GM19193 (cell line): ENCODE measurements around the gene MGAT4A.

Source experiments
- POLR2A ChIP-seq: IDR thresholded peaks from 4 replicates; pipeline ENCODE4 v1.6.1; 2011; ENCODE audit not compliant: insufficient read depth, insufficient read length; ENCODE audit errors: extremely low read depth

MGAT4A gene

DNA sequence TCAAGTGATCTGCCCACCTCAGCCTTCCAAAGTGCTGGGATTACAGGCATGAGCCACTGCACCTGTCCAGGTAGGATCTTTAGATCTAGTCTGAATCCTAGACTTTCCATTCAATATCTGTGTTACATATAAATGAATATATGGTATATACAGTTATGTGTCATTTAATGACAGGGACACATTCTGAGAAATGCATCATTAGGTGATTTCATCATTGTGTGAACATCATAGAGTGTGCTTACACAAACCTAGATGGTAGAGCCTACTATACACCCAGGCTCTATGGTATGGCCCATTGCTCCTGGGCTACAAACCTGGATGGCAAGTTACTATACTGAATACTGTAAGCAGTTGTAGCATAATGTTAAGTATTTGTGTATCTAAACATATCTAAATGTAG is 15.5 kb upstream of the MGAT4A start:
- TF ChIP-seq POLR2A = no peak

DNA sequence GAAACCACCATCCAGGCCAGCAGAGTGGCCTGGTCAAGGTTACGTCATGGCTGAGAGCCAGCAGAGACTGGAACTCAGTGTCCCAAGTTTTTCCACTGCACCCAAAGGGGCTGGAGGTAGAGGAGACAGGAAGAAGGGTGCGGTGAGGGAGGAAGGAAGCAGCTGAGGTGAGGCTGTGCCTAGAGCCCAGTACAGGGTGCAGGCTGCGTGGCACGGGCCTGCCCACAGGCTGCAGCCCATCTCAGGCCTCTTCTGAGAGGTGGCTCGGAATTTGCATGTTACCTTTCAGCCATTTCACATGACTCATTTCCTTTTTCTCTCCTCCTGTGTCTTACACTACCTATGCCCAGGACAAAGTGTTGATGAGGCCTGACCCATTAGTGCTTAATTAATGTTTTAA is 13.7 kb upstream of the MGAT4A start:
- TF ChIP-seq POLR2A = no peak

DNA sequence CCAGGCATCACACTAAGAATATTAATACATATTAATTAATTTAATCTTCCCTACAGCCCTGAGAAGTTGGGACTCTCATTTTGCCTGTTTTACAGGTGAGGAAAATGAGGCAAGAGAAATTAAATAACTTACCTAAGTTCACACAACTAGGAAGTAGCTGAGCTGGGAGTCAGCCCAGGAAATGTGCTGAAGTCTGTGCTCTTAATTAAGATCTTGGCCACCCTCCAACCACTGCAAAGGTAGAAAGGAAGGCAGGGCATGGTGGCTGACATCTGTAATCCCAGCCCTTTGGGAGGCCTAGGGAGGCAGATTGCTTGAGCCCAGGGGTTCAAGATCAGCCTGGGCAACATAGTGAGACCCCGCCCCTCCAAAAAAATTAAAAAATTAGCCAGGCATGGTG is 12.9 kb upstream of the MGAT4A start:
- TF ChIP-seq POLR2A = no peak

DNA sequence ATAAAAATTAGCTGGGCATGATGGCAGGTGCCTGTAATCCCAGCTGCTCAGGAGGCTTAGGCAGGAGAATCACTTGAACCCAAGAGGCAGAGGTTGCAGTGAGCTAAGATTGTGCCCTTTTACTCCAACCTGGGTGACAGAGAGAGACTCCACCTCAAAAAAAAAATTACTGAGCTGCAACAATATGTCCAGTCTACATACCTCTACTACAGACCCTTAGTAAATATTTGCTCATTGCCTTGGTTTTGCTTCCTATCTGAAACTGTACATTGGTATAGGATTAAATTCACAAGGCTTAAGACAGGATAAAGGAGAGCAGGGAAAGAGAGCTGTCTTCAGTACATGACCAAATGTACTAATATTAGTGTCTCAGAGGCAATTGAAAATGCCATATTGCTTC is 8.1 kb upstream of the MGAT4A start:
- TF ChIP-seq POLR2A = no peak

DNA sequence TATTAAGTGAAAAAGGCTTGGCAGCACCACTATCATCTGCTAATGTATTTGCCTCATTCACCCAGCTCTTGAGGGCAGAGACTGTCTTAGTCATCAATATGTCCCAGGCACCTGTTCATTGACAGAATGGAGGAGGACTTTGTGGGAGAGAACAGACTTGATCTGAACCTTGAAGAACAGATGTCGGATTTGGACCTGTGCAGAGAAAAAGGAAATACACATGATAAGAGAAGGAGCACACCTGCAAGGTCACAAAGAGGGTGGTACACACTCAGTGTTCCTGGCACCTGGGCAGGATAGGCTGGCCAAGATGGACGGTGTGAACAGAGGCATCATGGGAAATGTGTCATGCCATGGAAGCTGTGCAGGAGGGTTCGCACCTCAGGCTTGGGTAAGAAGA is 7.4 kb upstream of the MGAT4A start:
- no peak for TF ChIP-seq POLR2A

DNA sequence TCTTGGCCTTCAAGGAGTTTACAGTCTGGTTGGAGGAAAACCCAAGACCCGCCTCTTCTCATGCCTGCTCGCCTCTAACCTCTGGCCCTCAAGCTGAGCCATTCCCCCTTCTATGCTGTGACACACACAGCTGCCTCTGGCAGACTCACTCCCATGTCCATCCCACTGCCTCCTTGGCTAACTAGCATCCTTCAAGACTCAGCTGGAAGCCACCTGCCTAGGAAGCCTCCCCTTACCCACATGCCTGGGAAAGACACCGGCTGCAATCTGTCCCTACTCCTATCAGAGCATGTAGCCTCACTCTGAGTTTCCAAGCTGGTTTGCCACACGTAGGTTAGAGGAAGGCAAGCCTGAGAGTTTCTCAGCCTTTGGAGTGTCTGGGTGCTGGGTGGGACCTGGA is 6.9 kb upstream of the MGAT4A start:
- no peak for TF ChIP-seq POLR2A

DNA sequence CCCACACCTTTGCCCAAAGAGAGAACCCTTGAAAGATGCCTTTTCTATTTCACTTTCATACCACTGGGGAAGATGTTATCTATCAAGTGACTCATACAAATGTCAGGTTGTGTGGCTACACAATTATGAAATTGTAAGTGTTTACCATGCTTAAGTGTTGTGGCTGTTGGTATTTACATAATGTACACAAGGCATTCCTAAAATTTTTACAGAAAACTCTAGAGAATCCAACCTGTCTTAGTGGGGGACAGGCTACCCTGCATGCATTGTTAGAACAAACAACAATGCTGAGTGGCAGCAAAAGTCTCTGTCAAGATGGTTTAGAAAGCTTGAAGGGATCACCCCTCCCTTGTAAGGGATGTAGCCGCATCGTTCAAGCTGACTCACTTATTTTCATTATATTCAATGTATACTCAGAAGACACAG is 5.5 kb upstream of the MGAT4A start:
- TF ChIP-seq POLR2A = no peak

DNA sequence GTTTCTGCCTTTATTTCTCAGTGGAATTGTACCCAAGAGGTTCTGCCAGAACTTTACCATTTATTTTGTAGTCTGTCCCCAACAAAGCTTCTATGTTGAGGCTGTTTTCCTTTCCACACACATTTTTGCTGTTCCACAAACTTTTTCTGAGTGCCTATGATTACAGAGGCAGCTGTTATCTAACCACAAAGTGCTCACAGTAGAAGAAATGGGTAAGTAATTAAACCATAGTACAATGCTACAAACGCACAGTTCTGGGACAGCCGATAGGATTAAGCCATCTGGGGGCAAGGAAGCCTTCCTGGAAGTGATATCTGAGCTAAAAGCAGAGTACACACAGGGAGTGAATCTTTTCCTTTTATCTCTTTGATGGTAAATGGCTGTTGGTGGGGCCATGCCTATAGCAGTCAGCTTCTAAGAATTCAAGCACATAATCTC is 3.9 kb upstream of the MGAT4A start:
- TF ChIP-seq POLR2A = no peak

DNA sequence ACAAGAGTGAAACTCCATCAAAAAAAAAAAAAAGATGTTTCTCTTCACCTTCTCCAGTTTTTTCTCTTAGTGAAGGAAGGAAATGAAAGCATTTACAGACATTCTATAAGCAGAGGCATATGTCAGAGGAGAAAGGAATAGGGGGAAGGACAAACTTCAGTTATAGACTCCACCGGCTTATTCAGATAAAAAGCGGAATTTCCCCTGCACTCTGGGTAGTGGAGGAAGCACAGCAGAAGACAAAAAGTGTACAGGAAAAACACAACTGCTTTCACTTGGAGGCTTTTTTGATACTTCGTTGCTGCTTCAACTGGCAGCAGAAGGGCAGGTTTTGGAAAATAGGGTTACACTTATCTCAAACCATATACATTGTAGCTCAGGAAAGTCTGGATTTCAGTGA is 3.2 kb upstream of the MGAT4A start:
- TF ChIP-seq POLR2A = no peak

DNA sequence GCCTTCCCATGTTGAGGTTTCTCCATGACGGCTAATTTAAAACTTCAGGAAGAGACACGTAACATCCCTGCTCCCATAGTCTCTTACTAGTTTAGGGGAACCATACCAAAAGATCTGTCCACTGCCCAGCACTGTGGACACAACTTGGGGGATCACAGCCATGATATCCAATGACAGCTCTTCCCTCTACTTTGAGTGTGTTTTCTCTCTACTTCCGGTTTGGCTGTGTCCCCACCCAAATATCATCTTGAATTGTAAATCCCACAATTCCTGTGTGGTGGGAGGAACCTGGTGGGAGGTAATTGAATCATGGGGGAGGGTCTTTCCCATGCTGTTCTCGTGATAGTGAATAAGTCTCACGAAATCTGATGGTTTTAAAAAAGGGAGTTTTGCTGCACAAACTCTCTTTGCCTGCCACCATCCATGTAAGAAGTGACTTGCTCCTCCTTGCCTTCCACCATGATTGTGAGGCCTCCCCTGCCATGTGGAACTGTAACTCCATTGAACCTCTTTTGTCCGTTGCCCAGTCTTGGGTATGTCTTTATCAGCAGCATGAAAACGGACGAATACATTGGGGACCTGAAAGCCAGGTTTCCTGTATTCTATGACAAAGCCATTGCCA is 1.6 kb upstream of the MGAT4A start:
- TF ChIP-seq POLR2A = no peak

DNA sequence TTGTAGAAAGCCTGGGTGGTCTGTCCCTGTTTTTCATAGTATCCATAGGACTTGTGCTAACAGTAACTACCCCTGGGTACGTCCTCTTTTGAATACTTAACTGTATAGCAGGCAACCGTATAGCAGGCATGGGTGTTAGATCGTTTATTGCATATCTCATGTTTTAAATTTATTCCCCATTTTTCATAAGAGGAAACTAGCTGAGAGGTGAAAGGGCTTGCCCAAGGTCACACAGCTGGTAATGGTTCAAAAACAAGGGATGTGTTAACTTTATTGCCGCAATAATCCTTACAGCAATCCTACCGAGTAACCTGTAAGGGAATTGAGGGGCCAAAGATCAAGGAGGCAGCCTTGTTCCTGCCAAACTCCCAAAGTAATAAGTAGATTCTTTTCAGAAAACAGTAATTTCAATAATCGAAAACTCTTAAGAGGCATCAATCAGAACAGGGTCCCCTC is 990 bp upstream of the MGAT4A start:
- TF ChIP-seq POLR2A = no peak

DNA sequence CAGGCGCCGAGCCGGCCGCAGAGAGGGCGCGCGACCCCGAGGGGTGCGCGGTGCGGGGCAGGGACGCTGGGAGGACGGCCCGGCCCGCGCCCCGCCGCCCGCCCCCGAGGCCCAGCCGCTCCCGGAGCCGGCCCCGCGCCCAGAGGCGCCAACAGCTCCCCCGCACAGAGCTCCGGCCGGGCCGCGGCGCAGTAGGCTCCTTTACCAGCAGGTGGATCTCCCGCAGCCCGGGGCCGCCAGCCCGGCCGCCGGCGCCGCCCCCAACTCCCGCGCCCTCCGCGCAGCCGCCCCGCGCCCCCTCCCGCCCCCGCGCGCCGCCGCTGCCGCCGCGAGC is 258 bp downstream of the MGAT4A start:
- TF ChIP-seq POLR2A = no peak

DNA sequence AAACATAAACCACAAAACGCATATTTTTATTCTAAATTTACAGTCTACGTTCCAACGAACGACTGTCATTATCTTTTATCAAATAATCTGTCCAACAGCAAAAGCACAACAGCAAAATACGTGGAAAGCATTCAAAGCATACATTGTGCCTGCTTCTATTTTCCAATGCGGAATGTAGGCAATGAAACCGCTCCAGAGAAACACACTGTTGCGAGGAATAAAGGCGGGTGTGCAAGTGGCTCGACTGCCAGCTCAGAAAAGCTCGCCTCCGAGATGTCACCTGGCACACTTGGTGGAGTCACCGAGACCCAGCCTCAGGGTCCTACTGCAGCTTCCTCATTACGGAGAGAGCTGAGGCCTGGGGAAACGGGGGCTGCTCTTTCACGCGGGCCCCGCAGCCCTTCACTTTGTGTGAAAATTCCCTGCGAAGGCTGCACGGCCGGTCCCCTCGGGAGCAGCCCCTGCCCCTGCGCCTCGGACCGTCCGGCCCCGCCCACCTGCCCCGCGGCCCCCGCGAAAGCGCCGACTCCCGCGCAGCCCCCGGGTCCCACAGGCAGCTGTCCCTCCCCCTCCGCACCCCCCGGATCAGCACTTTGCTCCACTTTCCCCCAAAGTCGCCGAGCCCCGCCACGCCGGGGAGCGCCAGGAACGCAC is 752 bp downstream of the MGAT4A start:
- TF ChIP-seq POLR2A = no peak

DNA sequence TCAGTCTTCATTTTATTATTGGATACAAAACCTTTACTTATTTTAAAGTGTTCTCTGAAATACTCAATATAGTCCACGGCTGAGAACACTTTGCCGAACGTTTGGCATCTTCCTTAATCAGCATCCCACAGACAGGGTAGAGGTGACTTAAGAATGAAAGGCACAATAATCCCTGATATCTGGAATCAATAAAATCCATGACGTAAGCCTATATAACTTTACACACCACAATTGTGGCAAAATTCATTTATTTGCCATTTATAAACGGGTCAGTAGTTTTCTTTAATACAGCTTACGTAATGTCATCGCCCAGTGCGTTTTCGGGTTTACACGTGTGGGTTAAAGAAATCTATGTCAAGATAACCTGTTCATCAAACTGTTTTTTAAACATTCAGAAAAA is 1.3 kb downstream of the MGAT4A start:
- no peak for TF ChIP-seq POLR2A

DNA sequence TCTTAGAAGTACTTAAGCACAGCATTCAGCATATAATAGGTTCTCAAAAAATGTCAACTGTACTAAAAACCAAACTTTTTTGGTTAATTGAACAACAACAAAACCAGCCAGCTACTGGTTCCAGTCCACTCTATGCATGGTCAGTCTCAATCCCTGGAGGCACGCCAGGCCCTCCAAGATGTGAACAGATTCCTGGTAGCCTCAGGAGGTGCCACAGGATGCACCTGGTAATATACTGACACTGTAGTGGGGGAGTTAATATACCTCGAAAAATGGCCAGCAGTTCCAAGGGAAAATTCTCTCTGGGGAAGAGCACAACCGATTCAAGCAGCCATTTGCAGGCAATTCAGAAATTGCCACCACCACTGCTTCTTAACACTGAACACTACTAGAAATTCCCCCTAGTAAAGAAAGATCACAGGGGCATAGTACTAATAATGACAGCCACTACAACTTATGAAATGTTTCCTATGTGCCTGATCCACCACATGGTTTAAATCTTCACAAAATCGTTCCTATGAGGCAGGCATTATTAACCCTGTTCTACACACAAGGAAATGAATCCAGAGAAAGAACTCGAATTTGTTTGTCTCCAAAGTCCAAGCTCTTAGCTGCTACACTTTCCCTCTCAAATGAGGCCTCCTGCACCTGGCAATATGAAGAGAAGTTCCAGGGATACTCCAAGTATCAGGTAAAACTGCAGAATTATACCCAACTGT is 3.4 kb downstream of the MGAT4A start:
- no peak for TF ChIP-seq POLR2A

DNA sequence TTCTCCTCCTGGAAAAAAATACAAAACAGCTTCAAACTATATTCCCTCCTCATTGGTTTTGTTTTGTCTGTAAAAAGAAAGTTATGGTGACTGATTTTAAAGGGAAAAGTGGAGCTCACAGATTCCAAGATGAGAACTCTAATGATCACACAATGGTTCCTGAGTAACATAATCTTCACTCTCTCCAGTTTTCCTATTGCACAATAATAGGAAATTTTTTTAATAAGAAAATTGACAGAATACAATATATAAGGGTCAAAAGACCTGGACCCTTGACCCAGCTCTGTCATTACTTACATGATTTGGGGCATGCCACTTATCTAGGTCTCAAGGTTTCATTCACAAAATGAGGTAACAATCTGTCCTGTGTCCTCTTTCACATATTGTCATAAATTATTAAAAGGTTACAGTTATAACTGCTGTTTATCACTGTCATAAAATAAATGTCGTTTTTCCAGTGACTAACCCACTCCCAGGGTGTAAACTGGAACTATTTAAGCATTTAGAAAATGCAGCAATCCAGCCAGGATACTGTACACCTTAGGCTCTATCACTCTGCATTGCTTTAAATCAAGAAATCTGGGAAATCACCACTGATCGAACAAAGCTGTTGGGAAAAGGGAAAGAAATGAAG is 4.1 kb downstream of the MGAT4A start:
- no peak for TF ChIP-seq POLR2A
